LNCaP clone FGC (cell line): ENCODE data around the gene NXF2B.
"Not testable (repeated sequence)": the region's sequence is repeated elsewhere in the genome, so short reads cannot be mapped to it uniquely, and the experiment has no call there.

Source experiments
- DNase-seq: peaks from one replicate; pipeline ENCODE4 v3.0.0-alpha.2; 2011; ENCODE audit warnings: low read depth
- H3K4me3 ChIP-seq: 2 replicates; pipeline ENCODE4 v1.5.1; 2011; ENCODE audit warnings: mild to moderate bottlenecking, low read depth, low read length, control low read depth
- TF ChIP-seq, protein P1 (sequence below): IDR thresholded peaks from 2 replicates; pipeline ENCODE4 v1.5.1; 2012; ENCODE audit warnings: mild to moderate bottlenecking; ENCODE audit not compliant: control insufficient read depth, insufficient read depth; ENCODE audit errors: extremely low read depth

Gene NXF2B

GRCh38 chrX:102439908-102440307 lies at the start of gene NXF2B:
TSS of gene NXF2B (minus strand) at chrX:102440008. CDS start at chrX:102380036, 59,972 bp downstream.
- DNase-seq, H3K4me3 ChIP-seq: not testable (repeated sequence)

GRCh38 chrX:102478765-102479164 lies 39.0 kb upstream of the NXF2B start:
- DNase-seq, H3K4me3 ChIP-seq: not testable (repeated sequence)

- DNase-seq, H3K4me3 ChIP-seq: not testable (repeated sequence)
Observed at GRCh38 chrX:102471762-102472220, 32.0 kb upstream of the NXF2B start, which contains the start of gene TCP11X2. TSS of gene TCP11X2 (minus strand) at chrX:102471812.

- not testable (repeated sequence) for H3K4me3 ChIP-seq, DNase-seq
Observed at GRCh38 chrX:102470215-102470614, 30.4 kb upstream of the NXF2B start.

DNA sequence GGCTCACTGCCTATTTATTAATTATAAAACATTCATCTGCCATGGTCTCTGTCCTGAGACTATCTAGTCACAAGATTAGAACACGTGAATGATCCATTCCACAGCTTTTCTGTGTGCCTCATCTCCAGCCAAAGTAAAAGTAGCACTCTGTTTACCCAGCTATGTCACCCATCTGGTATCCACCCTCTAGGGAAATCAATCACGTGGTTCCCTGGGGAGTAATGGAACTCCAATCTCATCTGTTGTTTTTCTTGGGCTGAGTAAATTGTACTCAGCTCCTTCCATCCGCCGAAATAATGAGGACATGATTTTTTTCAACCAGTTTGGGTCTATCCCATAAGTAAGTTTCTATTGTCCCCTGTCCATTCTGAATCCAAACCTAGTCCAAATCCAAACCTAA lies 18.8 kb upstream of the NXF2B start:
- DNase-seq, H3K4me3 ChIP-seq: not testable (repeated sequence)

DNA sequence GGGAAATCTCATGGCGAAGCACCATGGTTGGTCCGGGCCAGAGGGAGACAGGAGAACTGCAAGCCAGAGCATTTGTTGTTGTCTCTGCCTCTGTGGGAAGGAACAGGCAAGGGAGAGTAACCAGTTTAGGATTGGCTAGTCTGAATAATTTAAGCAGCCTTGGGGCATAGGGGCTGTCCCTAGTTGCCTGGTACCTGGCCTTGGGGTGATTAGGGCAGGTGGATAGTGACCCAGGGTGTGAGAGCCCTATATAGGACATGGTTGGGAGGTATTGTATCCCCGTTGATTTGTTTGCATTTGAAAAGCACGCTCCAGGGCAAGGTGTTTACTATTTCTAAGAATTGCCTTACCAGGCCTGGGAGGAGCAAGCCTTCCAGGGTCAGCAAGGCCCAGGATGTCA lies 25.3 kb downstream of the NXF2B start:
- DNase-seq: not testable (repeated sequence)

GRCh38 chrX:102345916-102346315 lies 93.9 kb downstream of the NXF2B start:
- no peak overlapping the region for H3K4me3 ChIP-seq
- TF ChIP-seq, protein P1, sequence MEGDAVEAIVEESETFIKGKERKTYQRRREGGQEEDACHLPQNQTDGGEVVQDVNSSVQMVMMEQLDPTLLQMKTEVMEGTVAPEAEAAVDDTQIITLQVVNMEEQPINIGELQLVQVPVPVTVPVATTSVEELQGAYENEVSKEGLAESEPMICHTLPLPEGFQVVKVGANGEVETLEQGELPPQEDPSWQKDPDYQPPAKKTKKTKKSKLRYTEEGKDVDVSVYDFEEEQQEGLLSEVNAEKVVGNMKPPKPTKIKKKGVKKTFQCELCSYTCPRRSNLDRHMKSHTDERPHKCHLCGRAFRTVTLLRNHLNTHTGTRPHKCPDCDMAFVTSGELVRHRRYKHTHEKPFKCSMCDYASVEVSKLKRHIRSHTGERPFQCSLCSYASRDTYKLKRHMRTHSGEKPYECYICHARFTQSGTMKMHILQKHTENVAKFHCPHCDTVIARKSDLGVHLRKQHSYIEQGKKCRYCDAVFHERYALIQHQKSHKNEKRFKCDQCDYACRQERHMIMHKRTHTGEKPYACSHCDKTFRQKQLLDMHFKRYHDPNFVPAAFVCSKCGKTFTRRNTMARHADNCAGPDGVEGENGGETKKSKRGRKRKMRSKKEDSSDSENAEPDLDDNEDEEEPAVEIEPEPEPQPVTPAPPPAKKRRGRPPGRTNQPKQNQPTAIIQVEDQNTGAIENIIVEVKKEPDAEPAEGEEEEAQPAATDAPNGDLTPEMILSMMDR: peak; percentile 51
- no peak for DNase-seq

More for the DNA sequence above, 25.3 kb downstream of the NXF2B start:
- not testable (repeated sequence) for H3K4me3 ChIP-seq

GRCh38 chrX:102341867-102342266 lies 97.9 kb downstream of the NXF2B start:
- no peak for DNase-seq
- H3K4me3 ChIP-seq: no peak overlapping the region
- TF ChIP-seq, protein P1: peak; percentile 22; the same call in 1 of the 2 replicates

DNA sequence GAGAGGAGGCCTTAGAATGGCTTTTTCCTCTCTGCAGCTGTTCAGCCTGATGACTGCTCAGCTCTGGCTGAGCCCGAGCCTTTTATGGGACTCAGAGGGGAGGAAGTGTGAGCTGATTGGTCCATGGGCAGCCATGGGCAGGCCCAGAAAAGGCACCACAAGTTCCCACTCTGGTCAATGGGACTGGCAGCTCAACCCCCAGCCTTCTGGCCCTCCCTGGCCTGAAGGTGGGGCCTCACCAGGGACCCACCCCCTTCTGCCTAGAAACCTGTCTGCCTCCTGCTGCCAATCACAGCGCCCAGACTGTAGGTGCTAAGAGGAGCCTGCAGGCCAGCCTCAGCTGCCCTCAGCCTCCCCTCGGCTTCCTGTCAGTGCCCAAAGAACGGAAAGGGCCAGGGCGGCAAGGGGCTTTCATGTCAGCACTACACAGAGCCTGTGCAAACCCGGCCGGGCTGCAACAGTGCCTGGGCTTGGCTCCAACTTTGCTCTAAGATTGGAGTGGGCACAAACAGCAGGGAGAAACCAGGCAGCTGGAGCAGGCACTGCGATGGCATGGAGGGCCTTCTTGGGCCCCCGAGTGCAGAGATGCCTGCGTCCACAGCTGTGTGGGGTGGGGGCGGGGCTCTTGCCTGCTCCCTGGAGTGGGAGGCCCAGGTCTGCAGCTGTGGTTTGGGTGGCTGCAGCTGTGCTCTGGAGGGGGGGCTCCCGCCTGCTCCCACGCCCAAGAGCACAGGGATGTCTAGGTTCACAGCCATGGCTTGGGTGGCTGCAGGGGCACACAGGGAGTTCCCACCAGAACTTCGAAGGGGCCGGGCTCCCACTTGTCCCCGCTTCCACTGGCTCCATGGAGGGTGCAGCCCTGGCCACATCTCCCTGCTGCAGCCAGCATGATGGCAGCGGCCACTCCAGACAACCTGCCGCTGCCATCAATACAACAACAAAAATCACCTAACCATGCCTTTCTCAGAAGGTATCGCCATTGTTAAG lies 100.2 kb downstream of the NXF2B start:
- TF ChIP-seq, protein P1: no peak
- H3K4me3 ChIP-seq: no peak overlapping the region
- no peak for DNase-seq

DNA sequence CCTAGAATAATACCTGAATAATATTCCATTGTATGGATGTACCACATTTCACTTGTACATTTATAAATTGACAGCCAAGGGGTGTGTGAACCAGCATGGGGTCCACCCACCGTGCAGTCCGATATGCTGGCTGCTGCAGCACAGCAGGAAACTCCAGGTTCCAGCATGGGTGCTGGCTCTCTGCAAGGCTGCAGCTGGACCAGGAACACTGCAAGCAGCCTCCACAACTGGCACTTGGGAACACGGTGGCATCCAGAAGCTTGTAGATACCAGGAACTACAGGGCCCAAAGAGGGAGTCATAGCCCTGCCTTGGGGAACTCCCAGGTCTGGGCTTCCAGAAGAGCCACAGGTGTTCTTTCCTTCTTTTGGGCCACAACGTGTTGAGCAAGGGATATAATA lies 101.6 kb downstream of the NXF2B start:
- DNase-seq: no peak
- TF ChIP-seq, protein P1: no peak
- no peak overlapping the region for H3K4me3 ChIP-seq
